ENCODE measurements around the gene HDAC11.
A peak's percentile ranks its signal among the peaks of the same experiment; 100 is the strongest.
"Not testable (repeated sequence)": the region's sequence is repeated elsewhere in the genome, so short reads cannot be mapped to it uniquely, and the experiment has no call there.

HDAC11 gene

GRCh38 chr3:13493867-13494441 lies 13.8 kb downstream of the HDAC11 start:
- DNase-seq (ENCODE audit: low read depth) = no peak

- DNase-seq (ENCODE audit: low read depth) = no peak
These were observed 14.6 kb downstream of the HDAC11 start for GRCh38 chr3:13494463-13495350.

GRCh38 chr3:13495351-13495813 lies 15.3 kb downstream of the HDAC11 start:
- DNase-seq (ENCODE audit: low read depth) = no peak

- peak; percentile 39 for DNase-seq (ENCODE audit: low read depth)
These were observed 16.0 kb downstream of the HDAC11 start for GRCh38 chr3:13495921-13496723.

GRCh38 chr3:13496879-13497278 lies 16.8 kb downstream of the HDAC11 start:
- no peak for DNase-seq (ENCODE audit: low read depth)

GRCh38 chr3:13497386-13497785 lies 17.3 kb downstream of the HDAC11 start:
- DNase-seq (ENCODE audit: low read depth) = no peak

GRCh38 chr3:13498354-13499060 lies 18.4 kb downstream of the HDAC11 start:
- no peak for DNase-seq (ENCODE audit: low read depth)

GRCh38 chr3:13499246-13499645 lies 19.1 kb downstream of the HDAC11 start:
- DNase-seq (ENCODE audit: low read depth) = not testable (repeated sequence)

GRCh38 chr3:13500133-13500885 lies 20.2 kb downstream of the HDAC11 start:
- DNase-seq (ENCODE audit: low read depth) = no peak

GRCh38 chr3:13501056-13501455 lies 20.9 kb downstream of the HDAC11 start:
- no peak for DNase-seq (ENCODE audit: low read depth)

- no peak for DNase-seq (ENCODE audit: low read depth)
These were observed 21.4 kb downstream of the HDAC11 start for GRCh38 chr3:13501521-13501920.

- no peak for DNase-seq (ENCODE audit: low read depth)
These were observed 22.1 kb downstream of the HDAC11 start for GRCh38 chr3:13501958-13502790.

- no peak for DNase-seq (ENCODE audit: low read depth)
These were observed 22.6 kb downstream of the HDAC11 start for GRCh38 chr3:13502791-13503060.

GRCh38 chr3:13504161-13504831 lies 24.2 kb downstream of the HDAC11 start:
- DNase-seq (ENCODE audit: low read depth) = no peak

GRCh38 chr3:13505147-13506130 lies 25.3 kb downstream of the HDAC11 start:
- DNase-seq (ENCODE audit: low read depth) = no peak

- DNase-seq (ENCODE audit: low read depth) = no peak
These were observed 26.1 kb downstream of the HDAC11 start for GRCh38 chr3:13506239-13506638.

- DNase-seq (ENCODE audit: low read depth) = no peak
These were observed 26.6 kb downstream of the HDAC11 start for GRCh38 chr3:13506680-13507079.

GRCh38 chr3:13507247-13507569 lies 27.1 kb downstream of the HDAC11 start:
- DNase-seq (ENCODE audit: low read depth) = no peak

Data from activated T-helper 1 cell treated with Interleukin-2 at 50 U/mL for 16 hours (primary cell).